Gastroesophageal sphincter (tissue), 4 donors: Measurements from ENCODE around the gene ABCC2. TPM values are rescaled to one million over a fixed set of nuclear protein-coding genes. Genes with fewer than 3 reads are reported as not detected.

Experiments
- ATAC-seq: fragments of 150-250 bp; one replicate; pipeline ENCODE4 v1.9.1; 2016; ENCODE audit warnings: mild to moderate bottlenecking, moderate library complexity
- H3K27ac ChIP-seq, 4 donors: fragments of 200-600 bp; sonication (generic) in 3 of 4; 1 replicate in 3 of 4; 2 replicates in 1 of 4; pipeline ENCODE4 v1.5.1; 2016 to 2019
- H3K27me3 ChIP-seq: fragments of 200-600 bp; sonication (generic); one replicate; pipeline ENCODE4 v1.5.1; 2019
- H3K36me3 ChIP-seq, 2 donors: fragments of 200-600 bp; sonication (generic); one replicate each; pipeline ENCODE4 v1.5.1; 2019; ENCODE audit warnings: control low read depth in 1 of 2
- H3K4me1 ChIP-seq, 3 donors: fragments of 200-600 bp; sonication (generic); 1 replicate in 2 of 3; 2 replicates in 1 of 3; pipeline ENCODE4 v1.5.1; 2016 to 2019; ENCODE audit warnings: control low read depth in 2 of 3
- H3K4me3 ChIP-seq, 2 donors: fragments of 200-600 bp; sonication (generic); one replicate each; pipeline ENCODE4 v1.5.1; 2019; ENCODE audit warnings: mild to moderate bottlenecking in 1 of 2, moderate library complexity in 1 of 2
- H3K9me3 ChIP-seq, 3 donors: fragments of 200-600 bp; sonication (generic); one replicate each; pipeline ENCODE4 v1.5.1; 2017 to 2019; ENCODE audit warnings: control low read depth in 2 of 3
- CTCF ChIP-seq, 4 experiments: fragments of 200-600 bp in 2 of 4; fragments of 450-650 bp in 2 of 4; sonication (generic) in 1 of 4; IDR thresholded peaks; one replicate each; pipeline ENCODE4 v1.5.1; 2017 to 2019; ENCODE audit warnings: antibody characterized with exemption in 4 of 4, mild to moderate bottlenecking in 2 of 4, moderate library complexity in 2 of 4
- EP300 ChIP-seq: sonication (generic); formaldehyde crosslinking; IDR thresholded peaks from one replicate; pipeline ENCODE4 v1.6.1; 2017; ENCODE audit warnings: antibody characterized with exemption, mild to moderate bottlenecking
- POLR2A ChIP-seq, 2 donors: fragments of 450-650 bp; IDR thresholded peaks; one replicate each; pipeline ENCODE4 v1.6.1; 2017; ENCODE audit warnings: antibody characterized with exemption in 2 of 2, mild to moderate bottlenecking in 2 of 2, moderate library complexity in 1 of 2
- POLR2AphosphoS5 ChIP-seq: sonication (generic); formaldehyde crosslinking; IDR thresholded peaks from one replicate; pipeline ENCODE4 v1.6.1; 2017; ENCODE audit warnings: antibody characterized with exemption
- WGBS, 2 donors: methylation state at CpG; one replicate each; pipeline ENCODE4 v1.1.5; 2018; ENCODE audit warnings: low coverage in 1 of 2; 5-methylcytosine and 5-hydroxymethylcytosine counted together
- total RNA-seq, 4 donors: library from RNA; depleted of rRNA; stranded (reverse); fragments of >200 nt; gene quantifications; one replicate each; pipeline ENCODE4 v1.1.0, GENCODE V29; 2016

Gene ABCC2
- total RNA-seq, 4 donors from 2014 or later, result 0.46 to 1.5 (median 0.73) TPM

- Histone ChIP-seq H3K27me3 (no peaks in the 10 kb centered on the region), H3K36me3 (no peaks in the 10 kb centered on the region), H3K27ac (no peak overlapping the region), H3K9me3 (no peaks in the 10 kb centered on the region), H3K4me3 (no peak overlapping the region), H3K4me1 (peaks cover 0 to 10% (median 3%) of the 10 kb centered on the region in 3 donors)
- 58% methylated on average over 2 of the region's 2 CpGs; no CpG with 5 or more reads in 1 of the 2 donors for WGBS, 2 donors
- no peak for ATAC-seq
- TF ChIP-seq POLR2AphosphoS5 (no peak), POLR2A (IDR thresholded peaks at IDR 0.05) (no peak), CTCF (IDR thresholded peaks at IDR 0.05) (no peak), EP300 (no peak)
Observed at GRCh38 chr10:99812177-99812576, 29.7 kb downstream of the ABCC2 start.

- Histone ChIP-seq H3K27ac (no peak overlapping the region), H3K27me3 (no peaks in the 10 kb centered on the region), H3K4me1 (peaks cover 0 to 10% (median 3%) of the 10 kb centered on the region in 3 donors), H3K9me3 (no peaks in the 10 kb centered on the region), H3K4me3 (no peak overlapping the region), H3K36me3 (no peaks in the 10 kb centered on the region)
- ATAC-seq, result no peak
- WGBS, 2 donors, result 65 to 82% methylated on average over 2 to 8 of the region's 8 CpGs
- TF ChIP-seq POLR2A (IDR thresholded peaks at IDR 0.05) (no peak), POLR2AphosphoS5 (no peak), CTCF (IDR thresholded peaks at IDR 0.05) (no peak), EP300 (no peak)
Observed at GRCh38 chr10:99814143-99814542, 31.7 kb downstream of the ABCC2 start.

GRCh38 chr10:99815621-99816020 is 33.2 kb downstream of the ABCC2 start:
- H3K4me3 ChIP-seq, result no peak overlapping the region
- H3K9me3 ChIP-seq, result no peaks in the 10 kb centered on the region
- no peak for TF ChIP-seq EP300
- no peak for TF ChIP-seq POLR2AphosphoS5
- TF ChIP-seq CTCF (IDR thresholded peaks at IDR 0.05), result no peak
- no peak for TF ChIP-seq POLR2A (IDR thresholded peaks at IDR 0.05)
- no peak for ATAC-seq
- no peaks in the 10 kb centered on the region for H3K36me3 ChIP-seq
- no peaks in the 10 kb centered on the region for H3K27me3 ChIP-seq
- H3K4me1 ChIP-seq, result no peaks in the 10 kb centered on the region
- WGBS, 2 donors, result 81 to 100% methylated on average over 2 of the region's 2 CpGs
- H3K27ac ChIP-seq, result no peak overlapping the region

- no peaks in the 10 kb centered on the region for H3K9me3 ChIP-seq
- no peak overlapping the region for H3K27ac ChIP-seq
- 80 to 83% methylated on average over 1 of the region's 3 CpGs for WGBS, 2 donors
- TF ChIP-seq EP300 (no peak), POLR2A (IDR thresholded peaks at IDR 0.05) (no peak), POLR2AphosphoS5 (no peak), CTCF (IDR thresholded peaks at IDR 0.05) (no peak)
- no peaks in the 10 kb centered on the region for H3K36me3 ChIP-seq
- no peaks in the 10 kb centered on the region for H3K27me3 ChIP-seq
- ATAC-seq, result no peak
- H3K4me3 ChIP-seq, result no peak overlapping the region
- H3K4me1 ChIP-seq, result no peaks in the 10 kb centered on the region
Observed at GRCh38 chr10:99827936-99828335, 45.5 kb downstream of the ABCC2 start.

- no peaks in the 10 kb centered on the region for H3K27me3 ChIP-seq
- 88 to 96% methylated on average over 2 of the region's 2 CpGs for WGBS, 2 donors
- no peaks in the 10 kb centered on the region for H3K4me1 ChIP-seq
- ATAC-seq, result no peak
- no peak overlapping the region for H3K4me3 ChIP-seq
- no peak for TF ChIP-seq POLR2A (IDR thresholded peaks at IDR 0.05)
- no peak for TF ChIP-seq POLR2AphosphoS5
- no peak for TF ChIP-seq CTCF (IDR thresholded peaks at IDR 0.05)
- no peak for TF ChIP-seq EP300
- no peaks in the 10 kb centered on the region for H3K36me3 ChIP-seq
- H3K9me3 ChIP-seq, result no peaks in the 10 kb centered on the region
- no peak overlapping the region for H3K27ac ChIP-seq
Observed at GRCh38 chr10:99828464-99828863, 46.0 kb downstream of the ABCC2 start.
